GM21576 (cell line): ENCODE measurements around the gene OTUB2.

Source experiments
- ATAC-seq: cut with Tn5 transposase; IDR thresholded peaks from one replicate; pipeline ENCODE4 v1.9.1; 2021; ENCODE audit warnings: mild to moderate bottlenecking, moderate library complexity; ENCODE audit not compliant: unreplicated experiment

The OTUB2 gene

DNA sequence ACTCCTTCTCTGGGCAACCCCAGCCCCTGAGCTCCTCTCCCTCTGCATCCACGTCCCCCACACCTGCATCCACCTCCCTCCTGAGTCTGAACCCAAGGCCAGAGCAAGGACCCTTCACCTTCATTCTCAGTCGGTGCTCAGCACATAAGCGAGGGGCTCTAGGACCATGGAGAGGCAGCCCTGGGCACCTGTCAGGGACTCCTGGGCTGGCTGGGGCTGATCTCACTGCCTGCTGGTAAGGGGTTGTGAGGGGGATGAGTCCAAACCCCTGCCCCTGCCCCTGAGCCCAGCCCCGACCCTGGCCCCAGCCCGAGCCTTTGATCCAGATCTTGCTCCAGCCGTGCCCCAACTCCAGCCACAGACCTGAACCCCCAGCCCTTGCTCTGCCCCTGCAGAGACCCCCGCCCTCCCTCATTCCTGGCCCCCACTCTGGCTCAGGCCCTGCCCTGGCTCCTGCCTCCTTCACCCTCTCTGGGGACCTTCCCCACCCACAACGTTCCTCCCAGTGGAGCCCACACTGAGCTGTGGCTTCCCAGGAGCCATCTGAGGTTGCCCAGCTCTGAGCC, 29.9 kb upstream of the OTUB2 start:
- no peak for ATAC-seq

DNA sequence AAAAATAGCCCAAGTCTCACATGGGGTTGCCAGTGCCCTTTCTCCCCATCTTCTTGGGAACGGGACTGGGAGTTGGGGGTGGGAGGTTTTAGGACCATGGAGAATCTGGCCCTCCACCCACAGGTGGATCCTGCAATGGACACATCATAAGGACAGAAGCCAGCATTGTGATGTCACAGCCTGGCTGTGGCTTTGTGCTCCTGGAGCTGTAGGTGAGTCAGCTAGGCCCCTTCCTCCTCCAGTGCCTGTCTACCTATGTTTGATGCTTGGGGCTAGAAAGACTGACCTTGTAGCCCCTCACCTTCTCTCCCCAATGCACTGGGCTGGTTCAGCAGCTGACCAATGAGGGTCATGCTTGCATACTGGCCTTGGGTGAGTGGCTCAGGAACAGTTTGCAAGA, 29.1 kb upstream of the OTUB2 start, which contains the start of gene CCDC197:
Gene CCDC197 (plus strand): TSS at position 220 of the 400 bp plus-strand sequence. CDS start 831 bp downstream, outside the sequence.
- no peak for ATAC-seq

DNA sequence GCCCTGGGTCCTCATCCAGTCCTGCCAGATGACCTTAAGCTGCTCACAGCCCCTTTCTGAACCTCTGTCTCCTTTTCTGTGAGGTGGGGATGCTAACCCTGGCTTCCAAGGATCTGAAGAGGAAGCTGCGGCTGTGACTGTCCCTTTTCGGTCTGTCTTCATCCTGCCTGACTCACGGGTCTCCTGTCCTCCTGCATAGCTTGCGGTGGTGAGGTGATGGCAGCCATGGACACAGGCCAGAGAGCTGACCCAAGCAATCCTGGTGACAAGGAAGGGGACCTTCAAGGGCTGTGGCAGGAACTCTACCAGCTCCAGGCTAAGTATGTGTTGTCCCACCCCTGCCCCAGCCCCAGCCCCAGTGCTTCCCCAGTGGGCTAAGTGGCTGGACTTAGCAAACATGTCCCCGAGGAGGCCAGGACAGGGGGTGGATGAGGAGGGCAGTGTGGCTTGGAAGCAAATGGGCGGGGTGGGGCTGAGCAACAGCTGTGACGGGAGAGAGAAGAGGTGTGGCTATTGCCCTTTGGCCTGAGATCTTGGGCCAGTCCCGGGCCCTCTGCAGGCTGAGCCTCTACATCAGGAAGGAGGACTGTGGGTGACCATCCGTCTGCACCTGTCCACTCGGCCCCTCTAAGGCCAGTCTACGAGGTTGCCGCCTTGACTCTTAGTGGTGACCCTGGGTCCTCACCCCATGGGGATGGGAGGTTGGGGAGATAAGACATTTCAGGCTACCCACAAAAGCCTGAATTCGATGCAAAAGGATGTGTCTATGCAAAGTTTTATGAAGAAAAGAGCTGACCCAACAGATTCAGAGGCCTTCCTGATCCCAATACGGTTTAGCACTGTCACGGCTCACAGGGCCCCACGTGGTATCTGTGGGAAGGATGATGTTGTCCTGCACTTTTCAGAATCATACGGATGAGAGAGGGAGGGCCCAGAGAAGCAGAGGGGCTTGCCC, 27.9 kb upstream of the OTUB2 start:
- ATAC-seq = no peak

DNA sequence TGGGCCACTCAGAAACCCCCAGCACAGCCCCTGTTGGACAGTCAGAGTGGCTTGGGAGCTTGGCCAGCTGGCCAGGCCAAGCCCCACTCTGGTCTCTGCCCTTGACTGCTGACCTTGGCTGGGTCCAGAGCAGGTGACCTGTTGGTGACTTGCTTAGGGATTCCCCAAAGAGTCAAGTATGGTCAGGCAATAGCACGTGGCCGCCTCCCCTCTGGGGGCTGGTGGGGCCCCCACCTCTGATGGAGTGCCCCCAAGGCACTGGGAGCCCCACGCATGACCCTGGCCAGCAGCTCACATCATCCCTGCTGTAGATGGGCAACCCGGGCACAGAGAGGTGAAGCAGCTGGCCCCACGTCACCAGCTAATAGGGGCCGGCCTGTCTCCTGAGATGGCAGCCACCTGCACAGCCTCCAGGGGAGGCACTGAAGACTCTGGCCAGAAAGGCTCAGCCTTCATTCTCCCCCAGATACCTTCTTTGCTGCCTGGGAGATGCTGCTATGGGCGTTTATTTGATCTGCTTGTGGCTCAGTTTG, 27.2 kb upstream of the OTUB2 start:
- no peak for ATAC-seq

DNA sequence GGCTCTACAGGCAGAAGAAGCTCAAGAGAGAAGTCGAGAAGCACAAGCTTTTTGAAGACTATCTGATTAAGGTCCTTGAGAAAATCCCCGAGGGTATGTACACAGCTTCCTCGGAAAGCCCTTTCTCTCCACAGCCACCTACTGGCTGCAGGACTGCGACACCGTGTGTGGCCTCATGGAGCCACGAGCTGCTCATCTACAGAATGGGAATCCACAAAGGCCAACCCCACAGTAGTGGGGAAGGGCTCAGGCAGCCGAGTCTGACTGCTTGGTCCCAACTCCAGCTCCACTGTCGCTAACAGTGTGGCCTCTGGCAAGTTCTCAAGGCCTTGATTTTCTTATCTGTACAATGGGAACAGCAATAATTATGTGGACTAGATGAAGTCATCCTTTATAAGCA, 26.6 kb upstream of the OTUB2 start:
- ATAC-seq = no peak

DNA sequence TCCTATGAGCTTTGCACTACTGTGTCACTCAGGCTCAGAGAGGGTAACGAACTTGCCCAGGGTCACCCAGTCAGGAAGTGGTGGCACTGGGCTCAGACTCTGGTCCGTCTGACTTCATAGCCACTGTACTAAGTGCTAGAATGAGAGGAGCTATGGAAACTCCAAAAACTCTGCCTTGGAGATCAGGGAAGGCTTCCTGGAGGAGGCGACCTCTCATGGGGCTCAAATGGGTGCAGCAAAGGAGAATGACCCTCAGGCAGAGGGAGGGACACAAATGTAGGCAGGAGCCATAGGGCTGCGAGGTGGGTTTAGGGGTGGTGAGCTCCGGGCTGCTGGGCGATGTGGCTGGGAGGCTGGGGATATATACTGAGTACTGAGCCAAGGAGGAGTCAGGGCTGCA, 25.9 kb upstream of the OTUB2 start:
- ATAC-seq = no peak

DNA sequence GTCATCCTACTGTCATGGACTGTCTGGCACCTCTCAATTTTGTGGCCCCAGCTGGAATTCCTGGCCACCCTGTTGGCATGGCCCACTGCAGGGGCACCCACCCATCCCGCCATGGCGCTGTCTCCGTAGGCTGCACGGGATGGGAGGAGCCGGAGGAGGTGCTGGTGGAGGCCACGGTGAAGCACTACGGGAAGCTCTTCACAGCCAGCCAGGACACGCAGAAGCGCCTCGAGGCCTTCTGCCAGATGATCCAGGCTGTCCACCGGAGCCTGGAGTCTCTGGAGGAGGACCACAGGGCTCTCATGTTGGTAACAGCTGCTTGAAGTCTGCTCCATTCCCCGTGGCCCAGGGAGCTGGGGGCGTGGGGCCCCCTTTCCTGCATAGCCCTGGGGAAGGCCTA, 25.1 kb upstream of the OTUB2 start:
- ATAC-seq = no peak

DNA sequence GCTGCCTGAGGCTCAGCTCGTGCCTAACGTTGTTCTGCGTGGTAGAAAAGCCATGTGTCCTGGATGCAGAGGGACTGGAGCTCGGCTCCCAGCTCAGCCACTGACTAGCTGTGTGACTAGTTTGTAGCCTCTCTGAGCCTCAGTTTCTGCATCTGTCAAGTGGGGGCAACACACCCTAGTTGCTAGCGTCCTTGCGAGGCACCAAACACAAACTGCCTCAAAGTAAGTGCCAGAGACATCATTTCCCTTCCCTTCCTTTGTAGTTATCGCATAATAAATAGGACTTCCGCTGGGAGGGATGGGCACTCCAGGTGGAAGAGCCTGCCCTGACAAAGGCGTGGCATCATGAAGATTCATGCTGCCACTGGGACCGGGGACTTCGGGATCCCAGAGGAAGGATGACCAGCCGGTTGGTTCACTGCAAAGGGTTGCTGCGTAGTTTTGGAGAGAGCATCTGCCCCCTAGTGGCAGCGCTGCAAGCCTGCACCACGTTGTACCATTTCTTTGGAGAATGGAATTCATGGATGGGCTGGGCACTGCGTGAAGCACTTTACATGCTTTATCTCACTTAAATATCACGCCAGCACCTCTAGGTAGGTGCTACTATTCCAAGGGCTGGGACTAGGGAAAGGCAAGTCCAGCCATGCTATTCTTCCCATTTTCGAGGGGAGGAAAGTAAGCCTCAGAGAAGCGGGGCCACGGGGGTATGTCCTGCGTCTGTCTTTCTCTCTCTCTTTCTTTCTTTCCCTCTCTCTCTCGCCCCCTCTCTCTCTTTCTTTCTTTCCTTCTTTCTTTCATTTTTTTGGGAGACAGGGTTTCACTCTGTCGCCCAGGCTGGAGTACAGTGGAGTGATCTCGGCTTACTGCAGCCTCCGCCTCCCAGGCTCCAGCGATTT, 24.4 kb upstream of the OTUB2 start:
- no peak for ATAC-seq

DNA sequence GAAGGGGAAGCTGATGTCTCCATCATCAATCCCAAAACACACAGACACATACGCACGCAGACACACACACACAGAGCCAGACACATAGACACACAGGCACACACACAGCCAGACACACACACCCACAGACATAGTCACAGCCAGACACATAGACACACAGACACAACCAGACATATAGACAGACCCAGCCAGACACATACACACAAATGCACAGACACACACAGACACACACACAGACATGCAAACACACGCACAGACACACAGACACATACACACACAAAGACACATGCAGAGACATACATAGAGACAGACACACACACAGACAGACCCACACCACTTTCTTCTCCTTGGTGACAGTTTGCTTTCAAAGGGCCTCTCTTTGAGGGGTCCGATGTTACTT, 22.7 kb upstream of the OTUB2 start:
- no peak for ATAC-seq

DNA sequence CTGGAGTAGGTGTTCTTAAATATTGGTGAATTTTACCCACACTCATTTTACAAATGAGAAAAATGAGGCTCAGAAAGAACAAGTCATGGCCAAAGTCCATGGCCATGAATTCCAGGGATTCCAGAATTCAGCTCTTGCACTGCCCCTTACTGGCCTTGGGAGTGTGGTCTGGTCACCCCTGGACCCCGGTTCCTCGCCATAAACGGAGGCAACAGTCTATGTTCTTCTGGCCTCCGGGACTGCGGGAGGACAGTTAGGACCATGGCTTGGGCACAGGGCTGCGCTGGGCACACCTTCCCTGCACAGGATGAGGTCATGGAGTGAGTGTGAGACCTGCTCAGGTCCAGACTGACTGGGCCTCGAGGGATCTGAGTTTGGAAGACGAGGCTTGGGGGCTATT, 22.1 kb upstream of the OTUB2 start:
- ATAC-seq = no peak

DNA sequence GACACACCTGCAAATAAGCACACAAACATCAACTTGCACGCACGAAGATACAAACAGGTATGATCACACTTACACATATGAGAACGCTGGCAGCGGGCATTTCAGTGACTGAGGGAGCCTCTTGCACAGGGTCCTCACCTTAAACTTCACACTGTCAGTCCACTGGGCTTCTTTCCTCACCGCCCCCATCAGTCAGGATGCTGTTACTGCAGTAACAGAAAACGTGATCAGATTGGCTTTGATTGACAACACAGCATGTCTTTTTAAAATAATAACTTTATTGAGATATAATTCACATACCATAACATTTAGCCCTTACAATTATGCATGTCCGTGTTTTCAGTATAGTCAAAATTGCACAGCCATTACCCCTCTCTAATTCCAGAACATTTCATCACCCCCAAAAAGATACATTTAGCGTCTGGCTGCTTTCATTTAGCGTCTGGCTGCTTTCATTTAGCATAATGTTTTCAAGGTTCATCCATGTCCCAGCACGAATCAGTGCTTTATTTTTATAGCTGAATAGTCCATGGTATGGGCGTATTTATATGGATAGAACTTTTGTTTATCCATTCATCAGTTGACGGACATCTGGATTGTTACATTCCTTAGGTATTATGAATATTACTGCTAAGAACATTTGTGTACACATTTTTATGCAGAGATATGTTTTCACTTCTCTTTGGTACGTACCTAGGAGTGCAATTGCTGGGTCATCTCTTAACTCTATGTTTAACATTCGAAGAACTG, 20.6 kb upstream of the OTUB2 start:
- ATAC-seq = no peak

DNA sequence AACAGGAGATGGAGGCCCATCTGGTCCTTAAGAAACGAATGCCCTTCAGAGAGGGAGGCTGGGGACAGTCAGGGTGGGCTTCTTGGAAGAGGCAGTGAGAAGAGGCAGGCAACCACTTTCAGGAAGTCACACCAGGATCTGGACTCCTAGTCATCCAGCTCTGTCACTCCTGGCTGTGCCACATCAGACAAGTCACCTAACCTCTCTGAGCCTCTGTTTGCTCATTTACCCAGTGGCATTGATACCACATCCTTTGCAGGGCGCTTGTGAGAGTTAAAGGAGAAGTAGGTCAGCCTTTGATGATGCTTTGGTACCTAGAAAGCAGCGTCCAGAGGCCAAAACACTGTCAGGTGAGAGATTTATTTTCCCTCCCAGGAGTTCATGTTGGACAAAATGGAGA, 17.9 kb upstream of the OTUB2 start:
- ATAC-seq = no peak

DNA sequence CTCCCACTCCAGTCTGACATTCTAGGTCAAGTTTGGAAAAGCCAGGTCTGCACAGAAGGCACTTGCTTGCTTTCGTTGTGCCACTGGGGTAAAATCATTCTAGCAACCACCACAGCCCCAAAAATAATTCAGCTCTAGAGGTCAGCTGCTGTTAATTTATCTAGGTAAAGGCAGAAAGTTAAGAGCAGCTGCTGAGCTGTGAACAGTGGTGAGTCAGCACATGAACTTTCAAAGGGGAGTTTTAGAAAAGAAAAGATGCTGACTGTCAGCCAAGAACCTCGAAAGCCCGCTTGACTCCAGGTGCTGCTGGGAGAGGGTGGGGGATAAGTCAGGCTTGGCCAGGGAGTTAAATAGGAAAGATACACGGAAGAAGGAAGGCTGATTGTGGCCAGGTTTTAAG, 16.4 kb upstream of the OTUB2 start:
- ATAC-seq = peak; percentile 64

DNA sequence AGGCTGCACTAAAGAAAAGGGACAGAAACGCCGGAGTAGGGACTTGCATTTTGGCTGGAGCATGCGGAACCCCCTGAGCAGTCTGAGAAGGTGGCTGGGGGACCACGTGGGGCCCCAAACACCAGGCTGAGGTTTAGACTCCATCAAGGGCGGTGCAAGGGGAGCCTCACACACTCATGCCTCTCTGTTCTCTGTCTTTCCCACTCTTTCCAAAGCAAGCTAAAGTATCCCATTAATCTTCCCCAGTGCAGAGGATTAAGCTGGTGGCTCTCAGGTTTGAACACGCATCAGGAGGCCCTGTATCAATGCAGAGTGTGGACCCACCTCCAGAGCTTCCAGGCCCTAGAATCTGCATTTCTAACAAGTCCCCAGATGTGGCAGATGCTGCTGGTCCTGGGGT, 15.5 kb upstream of the OTUB2 start:
- ATAC-seq = no peak

DNA sequence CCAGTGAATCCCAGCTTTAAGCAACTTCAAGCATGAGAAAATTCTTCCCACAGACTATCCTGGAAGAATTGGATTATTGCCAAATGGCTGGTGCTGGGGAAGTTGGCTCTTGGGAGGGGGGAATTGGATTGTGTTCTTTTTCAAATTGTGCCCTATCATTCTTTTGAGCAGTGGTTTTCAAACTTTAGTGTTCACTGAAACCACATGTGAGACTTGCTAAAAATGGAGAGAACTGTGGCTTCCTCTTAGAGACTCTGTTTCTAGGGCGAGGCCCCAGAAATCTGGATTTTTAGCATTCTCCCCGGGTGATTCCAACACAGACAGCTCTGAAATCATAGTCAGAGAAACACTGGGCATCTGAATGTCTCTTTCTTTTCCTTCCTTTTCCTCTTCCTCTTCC, 14.3 kb upstream of the OTUB2 start:
- no peak for ATAC-seq

DNA sequence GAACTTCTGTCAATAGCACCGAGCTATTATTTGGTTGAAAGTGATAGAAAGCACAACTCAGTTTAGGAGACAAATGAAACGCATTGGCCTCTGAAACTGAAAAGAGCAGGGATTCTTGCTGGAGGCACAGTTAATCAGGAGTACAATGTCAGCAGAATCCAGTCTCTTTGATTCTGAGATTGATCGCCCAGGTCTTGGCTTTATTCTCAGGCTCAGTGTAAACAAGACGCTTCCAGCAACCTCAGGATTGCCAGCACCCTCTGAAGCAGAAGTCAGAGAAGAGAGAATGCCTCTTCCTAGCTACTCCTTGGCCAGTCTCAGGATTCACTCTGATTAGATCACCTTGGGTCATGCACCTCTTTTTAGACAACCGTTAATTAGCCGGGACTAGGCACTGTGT, 11.8 kb upstream of the OTUB2 start:
- no peak for ATAC-seq

DNA sequence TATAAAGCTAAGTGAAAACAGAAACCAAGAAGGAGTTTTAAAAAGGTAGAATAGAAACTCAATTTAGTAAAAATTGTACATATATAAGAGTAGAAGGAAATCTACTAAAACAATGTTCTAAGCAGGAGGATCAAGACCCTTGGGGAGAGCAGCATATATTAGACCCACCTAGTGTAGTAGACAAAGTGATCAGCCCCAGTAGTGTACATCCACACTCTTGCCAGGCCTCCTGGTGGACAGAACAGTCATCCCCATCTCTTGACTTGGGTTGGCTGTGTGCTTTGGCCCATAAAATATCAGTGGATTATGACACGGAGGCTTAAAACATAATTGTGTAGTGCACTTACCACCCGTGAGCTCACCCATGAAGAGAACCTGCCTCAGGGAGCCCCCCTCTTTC, 10.9 kb upstream of the OTUB2 start:
- no peak for ATAC-seq

DNA sequence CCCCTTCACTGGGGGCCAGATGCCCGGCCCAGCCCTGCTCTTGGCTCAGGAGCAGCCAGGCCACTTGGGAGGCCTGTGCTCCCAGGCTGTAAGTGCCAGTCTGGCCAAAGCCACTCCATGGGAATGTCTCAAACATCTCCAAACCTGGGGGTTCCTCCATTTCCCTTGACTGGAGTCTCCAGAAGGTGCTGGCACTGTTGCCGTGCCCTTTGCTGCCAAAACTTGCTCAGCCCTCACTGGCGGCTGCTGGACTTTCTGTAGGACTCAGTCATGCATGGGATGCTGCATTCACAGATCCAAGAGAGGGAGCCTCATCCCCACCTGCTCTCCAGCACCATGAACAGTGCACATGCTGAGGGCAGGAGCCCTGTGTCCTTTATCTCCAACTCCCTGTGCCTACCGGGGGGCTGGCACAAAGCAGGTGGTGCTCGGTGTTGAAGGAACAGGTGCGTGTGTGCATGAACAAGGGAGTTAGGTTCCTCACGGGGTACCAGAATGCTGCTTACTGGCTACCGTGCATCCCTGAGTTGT, 9.6 kb upstream of the OTUB2 start:
- no peak for ATAC-seq

DNA sequence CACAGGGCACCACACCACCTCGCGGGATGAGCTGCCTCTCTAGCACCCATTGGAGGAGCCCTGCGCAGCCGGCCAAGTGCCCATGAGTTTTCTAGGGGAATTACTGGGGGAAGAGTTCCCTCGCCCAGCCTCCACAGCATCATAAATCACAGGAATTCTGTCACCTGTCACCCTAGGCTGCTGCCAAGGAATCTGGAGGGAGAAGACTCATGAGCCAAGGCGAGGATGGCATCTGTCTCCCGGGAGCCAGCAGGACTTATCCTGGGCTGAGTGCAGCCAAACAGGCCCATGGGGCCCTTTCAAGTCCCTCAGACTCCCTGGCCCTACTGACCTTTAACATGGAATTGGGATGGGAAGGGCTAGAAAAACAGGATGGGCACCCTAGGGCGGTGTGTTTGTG, 7.8 kb upstream of the OTUB2 start:
- no peak for ATAC-seq

DNA sequence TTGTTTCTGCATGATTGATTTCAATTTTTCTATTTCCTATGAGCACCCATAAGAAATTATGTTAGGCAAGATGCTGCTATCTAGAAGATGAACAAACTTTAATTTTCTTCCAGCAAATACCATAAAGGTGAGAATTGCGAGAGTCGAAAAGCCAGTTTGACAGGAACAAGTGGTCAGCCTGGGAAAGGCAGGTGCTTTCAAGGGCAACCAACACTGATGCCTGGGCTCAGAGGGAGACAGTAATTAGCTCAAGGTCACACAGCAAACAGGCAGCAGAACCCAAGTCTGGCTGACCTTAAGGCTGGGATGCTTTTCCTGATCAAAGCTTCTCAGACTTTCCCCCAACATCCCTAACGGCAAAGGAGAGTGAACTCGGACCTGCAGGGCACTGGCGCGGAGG, 6.8 kb upstream of the OTUB2 start:
- ATAC-seq = no peak
